ENCODE measurements around the gene HDHD2.
"Not testable (repeated sequence)": the region's sequence is repeated elsewhere in the genome, so short reads cannot be mapped to it uniquely, and the experiment has no call there.

The HDHD2 gene

GRCh38 chr18:47166294-47166693, 16.0 kb upstream of the HDHD2 start:
- TF ChIP-seq, protein P1, sequence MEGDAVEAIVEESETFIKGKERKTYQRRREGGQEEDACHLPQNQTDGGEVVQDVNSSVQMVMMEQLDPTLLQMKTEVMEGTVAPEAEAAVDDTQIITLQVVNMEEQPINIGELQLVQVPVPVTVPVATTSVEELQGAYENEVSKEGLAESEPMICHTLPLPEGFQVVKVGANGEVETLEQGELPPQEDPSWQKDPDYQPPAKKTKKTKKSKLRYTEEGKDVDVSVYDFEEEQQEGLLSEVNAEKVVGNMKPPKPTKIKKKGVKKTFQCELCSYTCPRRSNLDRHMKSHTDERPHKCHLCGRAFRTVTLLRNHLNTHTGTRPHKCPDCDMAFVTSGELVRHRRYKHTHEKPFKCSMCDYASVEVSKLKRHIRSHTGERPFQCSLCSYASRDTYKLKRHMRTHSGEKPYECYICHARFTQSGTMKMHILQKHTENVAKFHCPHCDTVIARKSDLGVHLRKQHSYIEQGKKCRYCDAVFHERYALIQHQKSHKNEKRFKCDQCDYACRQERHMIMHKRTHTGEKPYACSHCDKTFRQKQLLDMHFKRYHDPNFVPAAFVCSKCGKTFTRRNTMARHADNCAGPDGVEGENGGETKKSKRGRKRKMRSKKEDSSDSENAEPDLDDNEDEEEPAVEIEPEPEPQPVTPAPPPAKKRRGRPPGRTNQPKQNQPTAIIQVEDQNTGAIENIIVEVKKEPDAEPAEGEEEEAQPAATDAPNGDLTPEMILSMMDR (conservative IDR thresholded peaks at IDR 0.05; ENCODE audit: low read depth, low read length), result no peak
- DNase-seq (ENCODE audit: low read depth), result peak; percentile 5
- no peak overlapping the region for H3K4me3 ChIP-seq (ENCODE audit: low read depth, low read length)

- TF ChIP-seq, protein P1 (conservative IDR thresholded peaks at IDR 0.05; ENCODE audit: low read depth, low read length), result no peak
- DNase-seq (ENCODE audit: low read depth), result peak; percentile 81
- H3K4me3 ChIP-seq (ENCODE audit: low read depth, low read length), result peak overlapping the region; percentile 18
Observed at GRCh38 chr18:47163241-47163640, 12.9 kb upstream of the HDHD2 start.

GRCh38 chr18:47160256-47160655, 10.0 kb upstream of the HDHD2 start:
- DNase-seq (ENCODE audit: low read depth), result no peak
- no peak overlapping the region for H3K4me3 ChIP-seq (ENCODE audit: low read depth, low read length)
- TF ChIP-seq, protein P1 (conservative IDR thresholded peaks at IDR 0.05; ENCODE audit: low read depth, low read length), result no peak

DNA sequence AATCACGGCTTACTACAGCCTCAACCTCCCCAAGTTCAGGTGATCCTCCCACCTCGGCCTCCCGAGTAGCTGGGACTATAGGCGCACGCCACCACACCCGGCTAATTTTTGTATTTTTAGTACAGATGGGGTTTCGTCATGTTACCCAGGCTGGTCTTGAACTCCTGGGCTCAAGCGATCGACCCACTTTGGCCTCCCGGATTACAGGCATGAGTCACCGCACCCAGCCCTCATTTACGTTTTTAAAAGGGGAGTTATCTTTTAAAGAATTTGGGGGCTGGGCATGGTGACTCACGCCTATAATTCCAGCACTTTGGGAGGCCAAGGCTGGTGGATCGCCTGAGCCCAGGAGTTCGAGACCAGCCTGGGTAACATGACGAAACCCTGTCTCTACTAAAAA, 8.1 kb upstream of the HDHD2 start:
- H3K4me3 ChIP-seq (ENCODE audit: low read depth, low read length), result not testable (repeated sequence)
- peak; percentile 55 for DNase-seq (ENCODE audit: low read depth)

- H3K4me3 ChIP-seq (ENCODE audit: low read depth, low read length), result no peak overlapping the region
Observed at GRCh38 chr18:47151439-47151838, 1.1 kb upstream of the HDHD2 start.

GRCh38 chr18:47150824-47151366, 595 bp upstream of the HDHD2 start:
- TF ChIP-seq, protein P1 (conservative IDR thresholded peaks at IDR 0.05; ENCODE audit: low read depth, low read length), result no peak
- DNase-seq (ENCODE audit: low read depth), result no peak
- H3K4me3 ChIP-seq (ENCODE audit: low read depth, low read length), result peak overlapping the region; percentile 87

More at GRCh38 chr18:47151439-47151838, 1.1 kb upstream of the HDHD2 start:
- DNase-seq (ENCODE audit: low read depth), result no peak
- TF ChIP-seq, protein P1 (conservative IDR thresholded peaks at IDR 0.05; ENCODE audit: low read depth, low read length), result no peak

- TF ChIP-seq, protein P1 (conservative IDR thresholded peaks at IDR 0.05; ENCODE audit: low read depth, low read length), result no peak
- peak overlapping the region; percentile 87 for H3K4me3 ChIP-seq (ENCODE audit: low read depth, low read length)
- DNase-seq (ENCODE audit: low read depth), result no peak
Observed at GRCh38 chr18:47149457-47150028, 757 bp downstream of the HDHD2 start.
